ENCODE measurements around the gene PTPRM. TPM values are rescaled to one million over a fixed set of nuclear protein-coding genes. Genes with fewer than 3 reads are reported as not detected.

PTPRM gene
- total and polyA plus RNA-seq, 4 donors: 61.1 to 146 (median 87.5) TPM

GRCh38 chr18:8163286-8163959, 596.3 kb downstream of the PTPRM start:
- H3K9ac ChIP-seq (ENCODE audit: insufficient read depth in 1 of 2, low read length in 2 of 2): no peak overlapping the region
- no peak for DNase-seq
- WGBS, 2 donors: 86% methylated on average over 4 of the region's 4 CpGs
- peaks cover 0 to 7% (median 0%) of the 10 kb centered on the region in 4 donors for H3K9me3 ChIP-seq (ENCODE audit: control insufficient read depth in 4 of 4, insufficient read depth in 3 of 4, low read length in 3 of 4)
- no peak for ATAC-seq (ENCODE audit: insufficient read depth, low FRiP score)
- no peak overlapping the region for H3K4me3 ChIP-seq
- H3K27me3 ChIP-seq (ENCODE audit: control insufficient read depth in 3 of 3, insufficient read depth in 3 of 3, low read length in 2 of 3): no peaks in the 10 kb centered on the region
- H3K4me1 ChIP-seq (ENCODE audit: control insufficient read depth in 5 of 5, insufficient read depth in 5 of 5, low read length in 5 of 5): peaks cover 0 to 8% (median 0%) of the 10 kb centered on the region in 5 donors
- peaks cover 0 to 3% (median 2%) of the 10 kb centered on the region in 4 donors for H3K36me3 ChIP-seq (ENCODE audit: control insufficient read depth in 4 of 4, insufficient read depth in 4 of 4, low read length in 4 of 4)
- H3K27ac ChIP-seq (ENCODE audit: low read depth in 1 of 2, low read length in 1 of 2): no peak overlapping the region
- no peak for TF ChIP-seq CTCF (IDR thresholded peaks at IDR 0.05; ENCODE audit: control extremely low read depth, extremely low read depth)

- Histone ChIP-seq H3K36me3 (ENCODE audit: control insufficient read depth in 4 of 4, insufficient read depth in 4 of 4, low read length in 4 of 4) (peaks cover 0 to 3% (median 0%) of the 10 kb centered on the region in 4 donors), H3K27me3 (ENCODE audit: control insufficient read depth in 3 of 3, insufficient read depth in 3 of 3, low read length in 2 of 3) (no peaks in the 10 kb centered on the region), H3K4me3 (no peak overlapping the region), H3K4me1 (ENCODE audit: control insufficient read depth in 5 of 5, insufficient read depth in 5 of 5, low read length in 5 of 5) (peaks cover 0 to 8% (median 0%) of the 10 kb centered on the region in 5 donors), H3K9ac (ENCODE audit: insufficient read depth in 1 of 2, low read length in 2 of 2) (no peak overlapping the region), H3K9me3 (ENCODE audit: control insufficient read depth in 4 of 4, insufficient read depth in 3 of 4, low read length in 3 of 4) (peaks cover 0 to 4% (median 0%) of the 10 kb centered on the region in 4 donors), H3K27ac (ENCODE audit: low read depth in 1 of 2, low read length in 1 of 2) (no peak overlapping the region)
- no peak for TF ChIP-seq CTCF (IDR thresholded peaks at IDR 0.05; ENCODE audit: control extremely low read depth, extremely low read depth)
- 94 to 95% methylated on average over 6 of the region's 6 CpGs for WGBS, 2 donors
- ATAC-seq (ENCODE audit: insufficient read depth, low FRiP score) (no peak), DNase-seq (no peak)
Observed at GRCh38 chr18:8165095-8165494, 598.0 kb downstream of the PTPRM start.

GRCh38 chr18:8167026-8167425, 599.9 kb downstream of the PTPRM start:
- Histone ChIP-seq H3K4me3 (no peak overlapping the region), H3K27ac (ENCODE audit: low read depth in 1 of 2, low read length in 1 of 2) (no peak overlapping the region), H3K36me3 (ENCODE audit: control insufficient read depth in 4 of 4, insufficient read depth in 4 of 4, low read length in 4 of 4) (peaks cover 0 to 3% (median 0%) of the 10 kb centered on the region in 4 donors), H3K9me3 (ENCODE audit: control insufficient read depth in 4 of 4, insufficient read depth in 3 of 4, low read length in 3 of 4) (peaks cover 0 to 3% (median 0%) of the 10 kb centered on the region in 4 donors), H3K4me1 (ENCODE audit: control insufficient read depth in 5 of 5, insufficient read depth in 5 of 5, low read length in 5 of 5) (peaks cover 0 to 8% (median 0%) of the 10 kb centered on the region in 5 donors), H3K9ac (ENCODE audit: insufficient read depth in 1 of 2, low read length in 2 of 2) (no peak overlapping the region), H3K27me3 (ENCODE audit: control insufficient read depth in 3 of 3, insufficient read depth in 3 of 3, low read length in 2 of 3) (no peaks in the 10 kb centered on the region)
- WGBS, 2 donors: 96 to 100% methylated on average over 2 of the region's 2 CpGs
- DNase-seq: no peak
- TF ChIP-seq CTCF (IDR thresholded peaks at IDR 0.05; ENCODE audit: control extremely low read depth, extremely low read depth): no peak
- no peak for ATAC-seq (ENCODE audit: insufficient read depth, low FRiP score)

Measured in lung (tissue), 12 donors.